Fibroblast of skin of right biceps (primary cell): Measurements from ENCODE around the gene INPP5K.
A peak's percentile ranks its signal among the peaks of the same experiment; 100 is the strongest.

ENCODE experiments used
- DNase-seq: peaks from one replicate; pipeline ENCODE4 v3.0.0-alpha.2; 2013

Gene INPP5K

DNA sequence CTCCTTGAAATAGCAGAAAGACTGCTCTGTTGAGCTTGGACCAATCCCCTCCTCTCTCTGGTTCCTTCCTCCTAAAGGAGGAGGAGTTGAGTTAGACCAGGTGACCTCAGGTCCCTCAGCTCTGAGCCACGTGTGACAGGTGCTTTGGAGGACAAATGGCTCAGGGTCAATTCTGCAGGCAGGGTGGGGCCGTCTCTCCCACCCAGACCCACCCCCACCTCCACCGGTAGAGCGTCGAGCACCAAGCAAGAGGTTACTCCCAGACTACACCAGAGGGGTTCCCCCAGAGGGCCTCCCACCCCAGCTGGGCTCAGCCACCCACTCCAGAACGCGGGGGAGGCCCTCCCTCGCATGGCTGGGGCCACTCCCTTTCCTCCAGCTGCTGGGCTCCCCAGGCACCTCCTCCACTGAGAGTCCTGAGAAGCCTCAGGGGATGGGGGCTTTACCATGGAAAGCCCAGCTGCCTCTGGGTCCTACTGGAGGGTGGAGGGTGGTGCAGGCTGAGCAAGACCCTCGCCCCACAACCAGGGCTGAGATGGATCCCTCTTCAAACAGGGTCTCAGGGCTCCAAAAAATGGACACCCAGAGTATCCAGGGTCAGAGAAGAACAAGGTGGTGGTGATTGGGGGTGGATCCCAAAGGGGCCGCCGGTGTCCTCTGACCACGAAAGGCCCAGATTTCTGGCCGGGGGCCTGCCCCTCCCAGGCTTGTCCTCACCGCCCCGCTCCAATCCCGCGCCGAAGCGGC is 31.6 kb downstream of the INPP5K start:
- DNase-seq = peak; percentile 42

DNA sequence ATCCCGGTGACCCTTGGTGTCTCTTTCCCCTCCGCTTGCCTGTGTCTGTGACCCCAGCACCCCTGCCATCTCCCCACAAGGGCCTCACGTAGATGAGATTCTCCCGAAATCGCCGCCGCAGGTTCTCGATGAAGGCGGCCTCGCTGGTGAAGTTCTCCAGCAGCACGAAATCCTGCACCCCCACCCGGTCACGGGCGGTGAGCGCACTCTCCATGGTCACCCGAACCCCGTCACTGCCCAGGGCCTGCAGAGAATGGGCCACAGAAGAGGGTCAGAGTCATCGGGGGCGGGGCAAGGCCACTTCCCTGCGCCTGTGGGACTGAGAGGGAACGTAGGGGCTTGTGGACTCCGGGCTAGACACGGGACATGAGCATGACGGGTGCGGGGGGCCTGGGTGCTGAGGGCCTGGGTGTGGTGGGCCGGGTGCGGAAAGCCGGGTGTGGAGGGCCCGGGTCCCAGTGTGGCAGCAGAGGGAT is 32.3 kb downstream of the INPP5K start:
- no peak for DNase-seq

GRCh38 chr17:1482680-1483079 is 33.7 kb downstream of the INPP5K start:
- DNase-seq = no peak

DNA sequence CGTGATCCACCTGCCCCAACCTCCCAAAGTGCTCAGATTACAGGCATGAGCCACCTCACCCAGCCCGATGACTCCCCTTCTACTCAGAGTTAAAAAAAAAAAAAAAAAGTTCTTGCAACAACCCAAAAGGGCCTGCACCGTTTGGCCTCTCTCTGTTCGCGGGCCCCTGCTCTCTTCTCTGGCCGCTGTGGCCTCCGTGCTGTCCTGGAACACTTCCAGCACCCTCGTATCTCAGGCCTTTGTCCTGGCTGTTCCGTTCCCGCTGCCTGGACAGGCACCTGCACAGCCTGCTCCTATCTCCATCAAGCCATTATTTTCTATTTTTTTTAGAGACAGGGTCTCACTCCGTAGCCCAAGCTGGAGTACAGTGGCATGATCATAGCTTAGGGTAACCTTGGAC is 34.7 kb downstream of the INPP5K start:
- no peak for DNase-seq

DNA sequence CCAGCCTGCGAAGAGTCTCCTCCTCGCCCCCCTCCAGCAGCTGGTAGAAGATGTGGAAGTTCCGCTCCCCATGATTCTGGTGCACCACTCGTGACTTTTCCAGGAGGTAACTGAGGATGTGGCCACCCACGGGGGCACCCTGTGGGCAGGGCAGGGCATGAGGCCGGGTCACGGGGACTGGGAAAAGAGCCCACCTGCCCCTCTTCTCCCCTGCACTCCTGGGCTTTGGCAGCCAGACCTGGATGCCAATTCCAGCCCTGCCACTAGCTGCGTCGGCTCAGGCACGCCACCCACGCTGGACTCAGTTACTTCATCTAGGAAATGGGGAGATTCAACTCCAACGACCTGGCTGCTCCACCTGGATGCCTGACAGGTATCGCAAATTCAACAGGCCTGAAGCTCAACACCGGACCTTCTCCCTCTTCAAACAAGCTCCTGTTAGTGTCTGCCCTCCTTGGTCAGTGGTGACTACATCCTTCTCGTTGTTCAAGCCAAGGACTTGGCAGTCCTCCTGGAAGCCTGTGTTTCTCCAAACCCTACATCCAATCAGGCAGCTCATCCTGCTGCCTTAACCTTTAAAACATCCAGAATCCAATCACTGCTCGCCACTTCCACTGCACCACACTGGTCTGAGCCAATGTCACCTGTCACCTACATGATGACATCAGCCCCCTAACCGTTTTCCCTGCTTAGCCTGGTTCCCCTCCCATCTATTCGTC is 35.5 kb downstream of the INPP5K start:
- DNase-seq = no peak

DNA sequence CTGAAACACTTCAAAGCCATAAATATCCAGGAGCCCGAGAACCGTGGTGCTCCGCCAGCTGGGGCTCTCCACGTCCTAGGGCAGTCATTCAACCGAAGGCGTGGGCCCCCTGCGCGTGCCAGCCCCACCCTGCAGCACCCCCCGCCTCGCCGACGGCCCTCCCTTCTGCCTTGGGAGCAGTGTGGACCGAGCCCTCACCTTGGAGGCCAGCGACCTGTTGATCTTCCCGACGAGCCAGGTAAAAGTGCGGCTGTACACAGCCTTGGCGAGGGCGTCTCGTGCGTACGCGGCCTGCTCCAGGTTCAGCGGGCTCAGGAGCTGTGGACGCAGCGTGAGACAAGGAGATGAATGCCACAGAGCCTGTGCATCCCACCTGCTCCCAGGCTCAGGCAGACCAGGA is 38.0 kb downstream of the INPP5K start:
- no peak for DNase-seq

GRCh38 chr17:1475321-1475854 is 41.0 kb downstream of the INPP5K start:
- DNase-seq = no peak

GRCh38 chr17:1474402-1475189 is 41.8 kb downstream of the INPP5K start:
- DNase-seq = no peak

DNA sequence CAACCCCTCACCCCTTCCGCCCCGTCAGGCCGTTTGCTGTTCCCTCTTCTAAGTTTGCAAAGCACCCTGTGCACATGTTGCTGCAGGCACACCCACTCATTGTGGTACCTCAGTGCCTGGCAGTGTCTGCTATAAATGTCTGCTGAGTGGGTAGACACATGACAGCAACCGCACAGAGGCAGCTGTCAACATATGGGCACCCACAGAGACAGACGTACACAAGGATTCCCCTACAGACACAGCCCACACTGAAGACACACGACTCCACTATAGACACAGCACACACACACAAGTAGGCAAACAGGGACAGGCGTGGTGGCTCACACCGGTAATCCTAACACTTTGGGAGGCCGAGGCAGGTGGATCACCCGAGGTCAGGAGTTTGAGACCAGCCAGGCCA is 42.6 kb downstream of the INPP5K start:
- DNase-seq = no peak

DNA sequence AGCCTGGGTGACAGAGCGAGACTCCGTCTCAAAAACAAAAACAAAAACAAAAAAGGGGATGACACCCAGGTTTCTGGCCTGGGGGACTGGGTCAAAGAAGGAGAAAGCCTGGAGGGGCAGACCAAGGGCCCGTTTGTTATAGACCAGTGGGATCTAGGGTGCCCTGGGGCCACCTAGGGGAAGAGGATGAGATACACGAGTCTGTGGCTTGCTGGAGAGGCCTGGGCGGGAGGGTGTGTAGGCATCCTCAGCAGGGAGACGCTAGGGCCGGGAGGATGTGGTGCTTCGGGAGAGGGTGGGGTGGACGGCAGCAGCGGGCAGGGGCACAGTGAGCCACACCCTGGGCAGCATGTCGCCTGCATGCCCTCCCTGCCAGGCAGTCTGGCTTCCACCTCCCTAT is 43.2 kb downstream of the INPP5K start:
- DNase-seq = no peak

DNA sequence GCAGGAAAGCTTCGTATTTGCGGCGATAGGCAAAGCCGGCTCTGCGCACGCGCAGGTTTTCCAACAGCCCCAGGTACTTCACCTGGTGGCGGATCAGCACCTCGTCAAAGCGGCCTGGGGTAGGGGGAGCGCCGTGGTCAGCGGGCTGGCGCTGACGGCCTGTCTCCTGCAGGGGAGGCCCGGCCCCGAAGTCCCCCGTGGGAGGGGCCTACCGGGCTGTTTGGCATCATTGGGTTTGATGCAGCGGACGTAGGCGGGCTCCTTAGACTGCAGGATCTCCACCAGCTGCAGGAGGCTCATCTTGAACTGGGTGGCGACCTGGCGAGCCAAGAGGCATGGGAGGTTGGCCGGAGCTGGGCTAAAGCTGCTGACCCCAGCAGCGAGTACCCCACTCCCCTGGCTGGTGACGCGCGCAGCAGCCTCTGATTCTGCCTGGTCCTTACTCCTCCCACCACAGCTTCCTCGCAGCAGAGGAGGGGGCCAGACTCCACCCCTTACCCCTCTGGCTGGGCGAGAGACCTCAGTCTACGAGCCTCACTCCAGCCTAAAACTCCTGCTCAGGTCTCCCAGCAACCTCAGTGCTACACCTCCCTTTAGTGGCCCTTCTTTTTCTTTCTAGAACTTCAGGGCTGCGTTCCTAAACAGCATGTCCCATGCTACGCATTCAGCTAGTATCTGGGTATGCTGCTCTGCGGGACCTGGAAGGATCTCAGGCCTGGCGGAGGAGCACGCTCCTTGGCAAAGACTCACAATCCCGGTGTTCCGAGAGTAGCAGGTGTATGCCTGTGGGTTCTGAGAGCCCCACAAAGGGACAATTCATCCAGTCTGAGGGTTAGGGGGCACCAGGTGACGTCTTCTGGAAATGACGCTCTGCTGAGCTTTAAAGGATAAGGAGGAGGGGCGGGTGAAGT is 44.2 kb downstream of the INPP5K start:
- no peak for DNase-seq

- no peak for DNase-seq
Measured at GRCh38 chr17:1471490-1471889, 44.9 kb downstream of the INPP5K start.

- no peak for DNase-seq
Measured at GRCh38 chr17:1470755-1471462, 45.5 kb downstream of the INPP5K start.

- no peak for DNase-seq
Measured at GRCh38 chr17:1470071-1470754, 46.2 kb downstream of the INPP5K start.

GRCh38 chr17:1469231-1469852 is 47.1 kb downstream of the INPP5K start:
- peak; percentile 75 for DNase-seq

GRCh38 chr17:1467898-1468492 is 48.4 kb downstream of the INPP5K start:
- no peak for DNase-seq

GRCh38 chr17:1467258-1467657 is 49.2 kb downstream of the INPP5K start:
- no peak for DNase-seq

GRCh38 chr17:1464186-1464585 is 52.2 kb downstream of the INPP5K start:
- no peak for DNase-seq

DNA sequence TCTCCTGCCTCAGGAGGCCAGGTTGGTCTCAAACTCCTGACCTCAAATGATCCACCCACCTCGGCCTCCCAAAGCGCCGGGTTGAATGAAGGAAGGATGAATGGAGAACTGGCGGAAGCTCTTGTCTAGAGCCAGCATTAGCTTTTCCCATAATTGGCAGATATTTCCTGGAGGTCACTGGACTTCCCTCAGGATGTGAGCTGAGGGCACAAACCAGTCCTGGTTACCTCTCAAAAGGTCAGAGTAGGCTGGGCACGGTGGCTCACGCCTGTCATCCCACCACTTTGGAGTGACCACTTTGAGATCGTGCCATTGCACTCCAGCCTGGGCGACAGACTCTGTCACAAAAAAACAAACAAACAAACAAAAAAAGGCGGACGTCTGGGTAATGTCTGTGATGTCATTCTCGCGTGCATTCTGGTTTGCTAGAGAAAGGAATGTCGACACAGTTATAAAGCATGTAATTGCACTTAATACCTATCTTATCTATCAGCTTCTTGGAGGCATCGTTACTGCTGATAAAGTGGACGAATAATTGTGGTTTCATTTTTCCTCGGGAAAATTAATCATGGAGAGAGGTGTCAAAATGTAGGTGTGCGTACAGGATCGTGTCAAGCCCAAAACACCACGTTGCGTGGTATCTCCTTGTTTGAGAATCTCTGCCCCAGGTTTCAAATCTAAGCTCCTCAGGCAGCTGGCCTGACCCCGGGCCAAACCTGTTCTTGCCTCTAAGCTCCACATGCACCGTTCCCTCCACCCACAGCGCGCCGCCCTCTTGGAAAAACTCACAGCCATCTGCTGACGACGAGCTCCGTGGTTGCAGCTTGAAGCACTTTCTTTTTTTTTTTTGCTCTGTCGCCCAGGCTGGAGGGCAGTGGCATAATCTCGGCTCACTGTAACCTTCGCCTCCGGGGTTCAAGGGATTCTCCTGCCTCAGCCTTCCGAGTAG is 54.0 kb downstream of the INPP5K start:
- DNase-seq = no peak
